ENCODE data around the gene ESR2. TPM values are rescaled to one million over a fixed set of nuclear protein-coding genes. Genes with fewer than 3 reads are reported as not detected.

ESR2 gene
- total RNA-seq, 2 donors from 2014 or later, result 0.56 to 6.1 TPM

GRCh38 chr14:64292197-64292596, 2.0 kb downstream of the ESR2 start:
- Mint-ChIP-seq H3K4me1 (peaks cover 20% of the 10 kb centered on the region), H3K27ac (no peak overlapping the region), H3K27me3 (peaks cover 11% of the 10 kb centered on the region), H3K36me3 (ENCODE audit: low read depth) (no peaks in the 10 kb centered on the region), H3K9me3 (no peaks in the 10 kb centered on the region), H3K4me3 (no peak overlapping the region)
- peak; percentile 31 for ATAC-seq (replicated peaks)

GRCh38 chr14:64289571-64289970, 4.6 kb downstream of the ESR2 start:
- H3K4me1 Mint-ChIP-seq, result peaks cover 4% of the 10 kb centered on the region
- no peaks in the 10 kb centered on the region for H3K36me3 Mint-ChIP-seq (ENCODE audit: low read depth)
- peaks cover 7% of the 10 kb centered on the region for H3K27me3 Mint-ChIP-seq
- no peaks in the 10 kb centered on the region for H3K9me3 Mint-ChIP-seq
- H3K4me3 Mint-ChIP-seq, result no peak overlapping the region
- no peak for ATAC-seq (replicated peaks)
- H3K27ac Mint-ChIP-seq, result no peak overlapping the region

- Mint-ChIP-seq H3K4me1 (peaks cover 11% of the 10 kb centered on the region), H3K4me3 (peak overlapping the region; percentile 40), H3K9me3 (no peaks in the 10 kb centered on the region), H3K36me3 (ENCODE audit: low read depth) (no peaks in the 10 kb centered on the region), H3K27ac (peak overlapping the region; percentile 46), H3K27me3 (no peaks in the 10 kb centered on the region)
- no peak for ATAC-seq (replicated peaks)
Measured at GRCh38 chr14:64281805-64282204, 12.4 kb downstream of the ESR2 start.

- Mint-ChIP-seq H3K4me3 (no peak overlapping the region), H3K4me1 (peaks cover 11% of the 10 kb centered on the region)
- ATAC-seq (replicated peaks), result peak; percentile 99
Measured at GRCh38 chr14:64279704-64280668, 14.2 kb downstream of the ESR2 start.

GRCh38 chr14:64278458-64278857, 15.7 kb downstream of the ESR2 start:
- Mint-ChIP-seq H3K27ac (no peak overlapping the region), H3K4me1 (peaks cover 11% of the 10 kb centered on the region), H3K9me3 (no peaks in the 10 kb centered on the region), H3K36me3 (ENCODE audit: low read depth) (no peaks in the 10 kb centered on the region), H3K27me3 (no peaks in the 10 kb centered on the region), H3K4me3 (no peak overlapping the region)
- ATAC-seq (replicated peaks), result no peak

More at GRCh38 chr14:64279704-64280668, 14.2 kb downstream of the ESR2 start:
- Mint-ChIP-seq H3K36me3 (ENCODE audit: low read depth) (no peaks in the 10 kb centered on the region), H3K27me3 (no peaks in the 10 kb centered on the region), H3K9me3 (no peaks in the 10 kb centered on the region), H3K27ac (peak overlapping the region; percentile 49)

- no peak for ATAC-seq (replicated peaks)
- no peaks in the 10 kb centered on the region for H3K27me3 Mint-ChIP-seq
- H3K4me1 Mint-ChIP-seq, result no peaks in the 10 kb centered on the region
- no peaks in the 10 kb centered on the region for H3K36me3 Mint-ChIP-seq (ENCODE audit: low read depth)
- no peak overlapping the region for H3K27ac Mint-ChIP-seq
- H3K4me3 Mint-ChIP-seq, result no peak overlapping the region
- H3K9me3 Mint-ChIP-seq, result no peaks in the 10 kb centered on the region
Measured at GRCh38 chr14:64272019-64272418, 22.2 kb downstream of the ESR2 start.

- peak overlapping the region; percentile 70 for H3K27ac Mint-ChIP-seq
- no peaks in the 10 kb centered on the region for H3K36me3 Mint-ChIP-seq (ENCODE audit: low read depth)
- H3K27me3 Mint-ChIP-seq, result no peaks in the 10 kb centered on the region
- H3K4me1 Mint-ChIP-seq, result peaks cover 12% of the 10 kb centered on the region
- H3K4me3 Mint-ChIP-seq, result peak overlapping the region; percentile 31
- no peaks in the 10 kb centered on the region for H3K9me3 Mint-ChIP-seq
- ATAC-seq (replicated peaks), result peak; percentile 93
Measured at GRCh38 chr14:64266239-64266638, 27.9 kb downstream of the ESR2 start.

GRCh38 chr14:64265222-64265621, 28.9 kb downstream of the ESR2 start:
- no peak for ATAC-seq (replicated peaks)
- no peaks in the 10 kb centered on the region for H3K27me3 Mint-ChIP-seq
- H3K9me3 Mint-ChIP-seq, result no peaks in the 10 kb centered on the region
- H3K4me3 Mint-ChIP-seq, result no peak overlapping the region
- H3K4me1 Mint-ChIP-seq, result peaks cover 12% of the 10 kb centered on the region
- H3K36me3 Mint-ChIP-seq (ENCODE audit: low read depth), result no peaks in the 10 kb centered on the region
- no peak overlapping the region for H3K27ac Mint-ChIP-seq

- Mint-ChIP-seq H3K36me3 (ENCODE audit: low read depth) (no peaks in the 10 kb centered on the region), H3K4me3 (no peak overlapping the region), H3K27me3 (no peaks in the 10 kb centered on the region), H3K27ac (no peak overlapping the region), H3K9me3 (no peaks in the 10 kb centered on the region), H3K4me1 (peaks cover under 1% of the 10 kb centered on the region)
- ATAC-seq (replicated peaks), result no peak
Measured at GRCh38 chr14:64260418-64260817, 33.8 kb downstream of the ESR2 start.

GRCh38 chr14:64255756-64256155, 38.4 kb downstream of the ESR2 start:
- Mint-ChIP-seq H3K4me1 (no peaks in the 10 kb centered on the region), H3K4me3 (no peak overlapping the region), H3K27me3 (peaks cover 1% of the 10 kb centered on the region), H3K36me3 (ENCODE audit: low read depth) (no peaks in the 10 kb centered on the region), H3K27ac (no peak overlapping the region), H3K9me3 (no peaks in the 10 kb centered on the region)
- ATAC-seq (replicated peaks), result no peak

- ATAC-seq (replicated peaks), result no peak
- H3K9me3 Mint-ChIP-seq, result no peaks in the 10 kb centered on the region
Measured at GRCh38 chr14:64253672-64254071, 40.5 kb downstream of the ESR2 start.

GRCh38 chr14:64249363-64249762, 44.8 kb downstream of the ESR2 start:
- Mint-ChIP-seq H3K4me1 (no peaks in the 10 kb centered on the region), H3K27ac (no peak overlapping the region), H3K27me3 (peaks cover 13% of the 10 kb centered on the region), H3K4me3 (no peak overlapping the region), H3K36me3 (ENCODE audit: low read depth) (no peaks in the 10 kb centered on the region), H3K9me3 (no peaks in the 10 kb centered on the region)
- no peak for ATAC-seq (replicated peaks)

More at GRCh38 chr14:64253672-64254071, 40.5 kb downstream of the ESR2 start:
- Mint-ChIP-seq H3K4me1 (no peaks in the 10 kb centered on the region), H3K27me3 (peaks cover 4% of the 10 kb centered on the region), H3K36me3 (ENCODE audit: low read depth) (no peaks in the 10 kb centered on the region), H3K4me3 (no peak overlapping the region), H3K27ac (no peak overlapping the region)

- no peak for ATAC-seq (replicated peaks)
- no peak overlapping the region for H3K27ac Mint-ChIP-seq
- H3K4me1 Mint-ChIP-seq, result no peaks in the 10 kb centered on the region
- peaks cover 13% of the 10 kb centered on the region for H3K27me3 Mint-ChIP-seq
- H3K4me3 Mint-ChIP-seq, result no peak overlapping the region
- H3K9me3 Mint-ChIP-seq, result no peaks in the 10 kb centered on the region
- H3K36me3 Mint-ChIP-seq (ENCODE audit: low read depth), result no peaks in the 10 kb centered on the region
Measured at GRCh38 chr14:64248689-64249088, 45.5 kb downstream of the ESR2 start.

- Mint-ChIP-seq H3K27me3 (peaks cover 16% of the 10 kb centered on the region), H3K27ac (no peak overlapping the region), H3K9me3 (no peaks in the 10 kb centered on the region), H3K4me3 (no peak overlapping the region), H3K36me3 (ENCODE audit: low read depth) (no peaks in the 10 kb centered on the region), H3K4me1 (no peaks in the 10 kb centered on the region)
- ATAC-seq (replicated peaks), result no peak
Measured at GRCh38 chr14:64247195-64247594, 47.0 kb downstream of the ESR2 start.

GRCh38 chr14:64246688-64247087, 47.5 kb downstream of the ESR2 start:
- Mint-ChIP-seq H3K9me3 (no peaks in the 10 kb centered on the region), H3K4me1 (peaks cover under 1% of the 10 kb centered on the region), H3K27me3 (peaks cover 19% of the 10 kb centered on the region), H3K36me3 (ENCODE audit: low read depth) (no peaks in the 10 kb centered on the region), H3K27ac (no peak overlapping the region), H3K4me3 (no peak overlapping the region)
- ATAC-seq (replicated peaks), result no peak
